H1 (cell line): ENCODE data around the gene PGM2L1. TPM values are rescaled to one million over a fixed set of nuclear protein-coding genes. Genes with fewer than 3 reads are reported as not detected.

Experiments
- BACH1 ChIP-seq: IDR thresholded peaks from 2 replicates; pipeline ENCODE4 v1.6.1; 2012; ENCODE audit warnings: low read length, improper control_type of control experiment
- CBX5 ChIP-seq: fragments of 300-800, 300-1000 bp; sonication (generic); IDR thresholded peaks from 2 replicates; pipeline ENCODE4 v1.7.1; 2016; ENCODE audit warnings: antibody characterized with exemption, low read length, low read depth
- CTCF ChIP-seq, 3 experiments: IDR thresholded peaks; 1 replicate in 2 of 3; 2 replicates in 1 of 3; pipeline versions ENCODE4 v1.5.1 to v1.6.1; 2011; ENCODE audit warnings: low read length in 3 of 3, mild to moderate bottlenecking in 3 of 3, inconsistent platforms in 2 of 3, low read depth in 1 of 3, moderate library complexity in 1 of 3; ENCODE audit not compliant: insufficient read depth in 1 of 3; ENCODE audit errors: control extremely low read depth in 1 of 3
- HDAC6 ChIP-seq: IDR thresholded peaks from one replicate; pipeline ENCODE4 v1.7.1; 2012; ENCODE audit warnings: low read depth, mild to moderate bottlenecking, inconsistent platforms, low read length, moderate library complexity
- KDM4A ChIP-seq: IDR thresholded peaks from one replicate; pipeline ENCODE4 v1.7.1; 2012; ENCODE audit warnings: low read depth, mild to moderate bottlenecking, moderate library complexity, low read length, inconsistent platforms; ENCODE audit not compliant: severe bottlenecking
- POLR2AphosphoS5 ChIP-seq: IDR thresholded peaks from 2 replicates; pipeline ENCODE4 v1.6.1; 2011; ENCODE audit warnings: low read depth, low read length
- polyA plus RNA-seq, 7 experiments: library from polyadenylated mRNA; depleted of rRNA in 3 of 7; stranded (reverse) in 5 of 7; unstranded in 2 of 7; fragments of >200 nt in 5 of 7; fragments of 200-250 nt in 2 of 7; gene quantifications; 1 replicate in 5 of 7; 2 replicates in 1 of 7; 4 replicates in 1 of 7; pipeline versions ENCODE4 v1.2.1 to v1.2.3, GENCODE V29; 2011 to 2013; ENCODE audit warnings: missing spikeins in 2 of 7, mixed read lengths in 2 of 7
- total RNA-seq: library from RNA; stranded (reverse); fragmentation: NEBNext Ultra II Directional; extraction: Animal tissue kit (Norgen Biotek cat#: 25700); gene quantifications from 2 replicates; pipeline ENCODE4 v1.2.1, GENCODE V29; 2021
- TF ChIP-seq, protein P1 (sequence below): IDR thresholded peaks from 2 replicates; pipeline ENCODE4 v1.6.1; 2012; ENCODE audit warnings: inconsistent platforms

The PGM2L1 gene
- total and polyA plus RNA-seq, 2 of the 8 experiments (the other 6 are each of a cell fraction or from before 2014, with no cell fraction given): 5.0 to 42.7 TPM

GRCh38 chr11:74442636-74443035 lies 44.4 kb upstream of the PGM2L1 start (continued):
- TF ChIP-seq BACH1 (no peak), HDAC6 (no peak), POLR2AphosphoS5 (no peak), CTCF (IDR thresholded peaks at IDR 0.05; ENCODE audit: control extremely low read depth in 1 of 3, insufficient read depth in 1 of 3, low read depth in 1 of 3, low read length in 3 of 3) (no peak), KDM4A (no peak), CBX5 (no peak)
- TF ChIP-seq, protein P1, sequence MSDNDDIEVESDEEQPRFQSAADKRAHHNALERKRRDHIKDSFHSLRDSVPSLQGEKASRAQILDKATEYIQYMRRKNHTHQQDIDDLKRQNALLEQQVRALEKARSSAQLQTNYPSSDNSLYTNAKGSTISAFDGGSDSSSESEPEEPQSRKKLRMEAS: no peak
